Spleen (tissue), 11 donors: ENCODE measurements around the gene FAT3. TPM values are rescaled to one million over a fixed set of nuclear protein-coding genes. Genes with fewer than 3 reads are reported as not detected.

Experiments
- DNase-seq: peaks from one replicate; pipeline ENCODE4 v3.0.0-alpha.2; 2020
- H3K27ac ChIP-seq, 8 donors: fragments of 200-600 bp; sonication (generic) in 7 of 8; 1 replicate in 4 of 8; 2 replicates in 4 of 8; pipeline versions ENCODE4 v1.5.0 to v1.8.0; 2016 to 2021; ENCODE audit warnings: inconsistent platforms in 4 of 8, mild to moderate bottlenecking in 4 of 8, moderate library complexity in 1 of 8
- H3K27me3 ChIP-seq, 7 donors: fragments of 200-600 bp; sonication (generic) in 6 of 7; replicated peaks in 1 of 7; 1 replicate in 4 of 7; 2 replicates in 3 of 7; pipeline versions ENCODE4 v1.5.0 to v1.8.0; 2016 to 2021; ENCODE audit warnings: inconsistent platforms in 3 of 7, mild to moderate bottlenecking in 1 of 7
- H3K36me3 ChIP-seq, 6 donors: fragments of 200-600 bp; sonication (generic) in 5 of 6; 1 replicate in 4 of 6; 2 replicates in 2 of 6; pipeline versions ENCODE4 v1.5.0 to v1.8.0; 2016 to 2021; ENCODE audit warnings: inconsistent platforms in 2 of 6
- H3K4me1 ChIP-seq, 6 donors: fragments of 200-600 bp; sonication (generic) in 5 of 6; 1 replicate in 3 of 6; 2 replicates in 3 of 6; pipeline versions ENCODE4 v1.5.0 to v1.8.0; 2016 to 2021; ENCODE audit warnings: inconsistent platforms in 3 of 6
- H3K4me3 ChIP-seq, 8 donors: fragments of 200-600 bp; sonication (generic) in 7 of 8; 1 replicate in 4 of 8; 2 replicates in 4 of 8; pipeline versions ENCODE4 v1.5.0 to v1.8.0; 2016 to 2021; ENCODE audit warnings: inconsistent platforms in 4 of 8, mild to moderate bottlenecking in 4 of 8, moderate library complexity in 2 of 8
- H3K9me3 ChIP-seq, 8 donors: fragments of 200-600 bp; sonication (generic) in 7 of 8; 1 replicate in 4 of 8; 2 replicates in 4 of 8; pipeline versions ENCODE4 v1.5.0 to v1.8.0; 2016 to 2021; ENCODE audit warnings: inconsistent platforms in 4 of 8
- CTCF ChIP-seq, 11 experiments: fragments of 200-600 bp in 7 of 11; fragments of 450-650 bp in 4 of 11; sonication (generic) in 4 of 11; IDR thresholded peaks in 8 of 11; conservative IDR thresholded peaks in 3 of 11; 1 replicate in 7 of 11; 2 replicates in 4 of 11; pipeline versions ENCODE4 v1.4.0 to v1.8.0; 2016 to 2021; ENCODE audit warnings: antibody characterized with exemption in 11 of 11, inconsistent platforms in 4 of 11, mild to moderate bottlenecking in 1 of 11
- POLR2A ChIP-seq, 3 donors: fragments of 450-650 bp; IDR thresholded peaks; one replicate each; pipeline ENCODE4 v1.5.1; 2017; ENCODE audit warnings: antibody characterized with exemption in 3 of 3, mild to moderate bottlenecking in 1 of 3
- POLR2AphosphoS5 ChIP-seq, 3 donors: sonication (generic); formaldehyde crosslinking; IDR thresholded peaks; one replicate each; pipeline ENCODE4 v1.5.1; 2017; ENCODE audit warnings: antibody characterized with exemption in 3 of 3
- WGBS, 5 donors: extraction: QIAGEN DNeasy Blood & Tissue Kit in 3 of 5; methylation state at CpG; one replicate each; pipeline versions ENCODE4 v1.1.5 to v1.1.7; 2013 to 2018; 5-methylcytosine and 5-hydroxymethylcytosine counted together
- intact Hi-C: fragments of 100-400 bp; cut with DNase I; formaldehyde crosslinking; loops from one replicate; pipeline ENCODE4 v1.15.0; 2023; ENCODE audit warnings: low total_unique reads
- polyA plus RNA-seq, 3 donors: library from polyadenylated mRNA; stranded (reverse); fragments of 200-250 nt; gene quantifications; one replicate each; pipeline ENCODE4 v1.2.1, GENCODE V29; 2013
- total RNA-seq, 7 donors: library from RNA; depleted of rRNA in 3 of 7; stranded (reverse); fragments of >200 nt in 3 of 7; fragmentation: NEBNext Ultra II Directional in 4 of 7; extraction: Animal tissue kit (Norgen Biotek cat#: 25700) in 4 of 7; gene quantifications; one replicate each; pipeline versions ENCODE4 v1.1.0 to v1.2.1, GENCODE V29; 2016 to 2021
- donor health status: healthy with polysubstance abuse.
- donor health status: DM: no; HTN: no; CAD: no; lungs with moderate emphysema.
- donor health status: DM: no; HTN: no; CAD: no.
- donor health status: Bipolar disorder and iron deficiency.
- donor health status: healthy.
- donor health status: DM: no; HTN: no; CAD: no.
- donor health status: DM: yes; HTN: yes; CAD: no.

FAT3 gene
- total and polyA plus RNA-seq, 10 donors: 0.02 to 0.57 (median 0.25) TPM

DNA sequence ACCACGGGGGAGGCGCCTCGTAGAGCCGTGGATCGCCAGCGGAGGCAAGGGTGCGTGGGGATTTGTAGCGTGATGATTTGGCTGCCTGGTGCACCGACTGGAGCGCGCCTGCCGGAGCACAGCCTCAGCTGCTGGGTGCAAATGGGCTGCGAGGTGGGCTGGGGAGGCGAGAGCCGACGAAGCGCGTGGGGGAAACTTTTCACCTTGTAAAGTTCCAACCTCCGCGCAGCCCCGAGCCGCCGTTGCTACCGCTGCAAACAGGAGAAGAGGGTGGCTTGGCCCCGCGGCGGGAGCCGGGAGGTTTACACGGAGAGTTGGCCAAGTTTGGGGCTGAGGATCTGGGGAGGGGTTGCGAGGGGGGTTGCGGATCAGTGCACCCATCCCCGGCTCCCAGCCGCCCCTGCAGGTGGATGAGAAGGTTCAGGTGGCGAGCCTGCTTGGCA lies 528 bp downstream of the FAT3 start:
- Histone ChIP-seq H3K4me3 (peak overlapping the region in 7 of 8 donors; percentile 5 to 49 (median 13)), H3K36me3 (no peaks in the 10 kb centered on the region), H3K4me1 (peaks cover 0 to 31% (median 12%) of the 10 kb centered on the region in 6 donors), H3K27me3 (peaks cover 0 to 97% (median 42%) of the 10 kb centered on the region in 7 donors), H3K27ac (no peak overlapping the region), H3K9me3 (peaks cover 0 to 11% (median 0%) of the 10 kb centered on the region in 8 donors)
- intact Hi-C loops: no loop called here
- no peak for DNase-seq
- TF ChIP-seq POLR2AphosphoS5 (IDR thresholded peaks at IDR 0.05): no peak
- TF ChIP-seq POLR2A (IDR thresholded peaks at IDR 0.05): no peak
- TF ChIP-seq CTCF (IDR thresholded peaks at IDR 0.05 in 8 of 11, conservative IDR thresholded peaks at IDR 0.05 in 3 of 11): no peak
- 0 to 3% (median 2%) methylated on average over 6 to 34 of the region's 34 CpGs for WGBS, 5 donors

DNA sequence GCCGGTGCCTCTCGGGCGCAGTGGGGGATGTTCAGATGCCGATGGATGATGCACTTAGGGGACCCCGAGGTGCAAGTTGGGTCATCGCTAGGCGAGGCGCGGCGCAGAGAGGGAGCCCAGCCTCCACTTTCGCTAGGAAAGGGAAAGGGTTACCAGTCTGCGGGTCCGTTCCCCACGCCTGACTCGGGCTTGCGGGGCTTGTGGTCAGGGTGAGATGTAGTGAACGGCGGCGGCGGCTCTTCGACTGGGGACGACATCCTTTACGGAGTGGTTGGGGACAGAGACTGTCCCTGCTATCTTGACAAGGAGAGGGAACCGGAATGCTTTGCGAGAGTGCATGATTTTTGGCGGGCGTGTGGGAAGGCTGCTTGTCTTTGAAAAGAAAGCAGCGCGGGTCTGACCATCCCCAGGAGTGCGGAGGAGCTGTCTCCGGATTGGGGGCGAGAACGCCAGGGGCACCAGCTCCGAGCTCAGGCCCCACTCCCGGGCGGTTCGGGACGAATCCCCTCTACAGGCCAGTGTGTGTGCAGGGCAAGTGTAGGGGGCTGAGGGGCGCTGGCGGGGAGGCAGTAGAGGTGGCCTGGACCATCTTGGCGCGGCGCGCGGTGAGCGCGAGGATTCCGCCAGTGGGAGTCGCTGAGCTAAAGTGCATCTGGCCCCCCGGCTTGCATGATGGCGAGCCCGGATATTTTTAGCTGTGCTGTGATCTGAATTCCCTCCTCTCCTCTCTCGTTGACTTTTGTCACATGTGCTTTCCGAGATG lies 1.1 kb downstream of the FAT3 start:
- 1 to 6% (median 3%) methylated on average over 39 to 54 of the region's 54 CpGs for WGBS, 5 donors
- Histone ChIP-seq H3K36me3 (no peaks in the 10 kb centered on the region), H3K9me3 (peaks cover 0 to 8% (median 0%) of the 10 kb centered on the region in 8 donors), H3K4me3 (peak overlapping the region in 4 of 8 donors; percentile 5 to 49 (median 12)), H3K4me1 (peaks cover 0 to 31% (median 12%) of the 10 kb centered on the region in 6 donors), H3K27me3 (peaks cover 0 to 100% (median 42%) of the 10 kb centered on the region in 7 donors), H3K27ac (no peak overlapping the region)
- TF ChIP-seq POLR2A (IDR thresholded peaks at IDR 0.05): no peak
- no peak for TF ChIP-seq CTCF (IDR thresholded peaks at IDR 0.05 in 8 of 11, conservative IDR thresholded peaks at IDR 0.05 in 3 of 11)
- no peak for TF ChIP-seq POLR2AphosphoS5 (IDR thresholded peaks at IDR 0.05)
- DNase-seq: no peak
- intact Hi-C loops: no loop called here

DNA sequence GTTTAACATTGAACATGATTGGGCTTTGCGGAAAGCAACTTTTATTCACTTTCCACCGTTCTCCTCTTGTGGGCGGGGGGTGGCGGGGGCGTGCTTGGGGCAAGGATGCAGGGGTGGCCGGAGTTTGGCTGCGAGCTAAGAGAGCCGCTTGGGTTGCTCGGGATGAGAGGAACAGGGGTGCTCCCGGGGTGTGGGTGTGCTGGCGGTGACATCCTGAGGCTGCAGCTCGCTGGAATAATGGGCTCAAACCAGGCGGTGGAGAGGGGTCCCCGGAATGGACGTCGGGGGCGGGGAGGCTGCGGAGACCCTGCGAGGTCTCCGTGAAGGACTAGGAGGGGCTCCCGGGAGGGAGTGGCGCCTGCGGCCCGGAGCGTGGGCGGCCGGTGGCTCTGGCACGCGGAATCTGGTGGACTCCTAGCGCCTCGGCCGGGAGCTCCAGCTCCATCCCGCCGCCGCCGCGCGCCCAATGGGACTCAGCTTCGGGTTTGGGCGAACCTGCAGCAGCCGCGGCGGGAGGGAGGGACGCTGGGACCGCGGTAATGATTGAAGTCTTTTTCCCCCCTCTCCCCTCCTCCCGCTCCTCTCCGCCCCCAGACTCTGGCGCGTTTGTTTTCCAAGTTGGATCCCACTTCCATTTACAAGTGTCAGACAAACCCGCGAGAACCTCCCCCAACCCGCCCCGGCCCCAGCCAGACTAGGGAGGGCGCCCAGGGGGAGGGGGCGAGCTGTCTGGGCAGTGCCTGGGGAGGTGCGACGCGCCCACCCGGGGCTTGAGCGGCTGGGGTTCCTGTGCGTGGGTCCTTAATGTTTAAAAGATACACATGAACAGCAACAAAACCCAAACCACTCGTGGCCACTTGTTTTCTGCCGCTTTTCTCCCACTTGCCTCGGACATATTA lies 2.0 kb downstream of the FAT3 start:
- DNase-seq: no peak
- peaks cover 0 to 31% (median 12%) of the 10 kb centered on the region in 6 donors for H3K4me1 ChIP-seq
- H3K27ac ChIP-seq: no peak overlapping the region
- peaks cover 0 to 96% (median 42%) of the 10 kb centered on the region in 7 donors for H3K27me3 ChIP-seq
- H3K36me3 ChIP-seq: no peaks in the 10 kb centered on the region
- H3K4me3 ChIP-seq: peak overlapping the region in 2 of 8 donors; percentile 4 to 49
- TF ChIP-seq CTCF (IDR thresholded peaks at IDR 0.05 in 8 of 11, conservative IDR thresholded peaks at IDR 0.05 in 3 of 11) (no peak), POLR2AphosphoS5 (IDR thresholded peaks at IDR 0.05) (no peak), POLR2A (IDR thresholded peaks at IDR 0.05) (no peak)
- H3K9me3 ChIP-seq: peaks cover 0 to under 1% (median 0%) of the 10 kb centered on the region in 8 donors
- WGBS, 5 donors: 2 to 5% (median 4%) methylated on average over 36 to 65 of the region's 65 CpGs
- intact Hi-C loops: no loop called here
